ENCODE measurements around the gene SKI.

Gene SKI

GRCh38 chr1:2343023-2343935 lies 115.2 kb downstream of the SKI start:
- H3K4me3 ChIP-seq (ENCODE audit: low read depth, low read length), result no peak overlapping the region
- no peak for DNase-seq (ENCODE audit: low read depth)
- TF ChIP-seq, protein P1, sequence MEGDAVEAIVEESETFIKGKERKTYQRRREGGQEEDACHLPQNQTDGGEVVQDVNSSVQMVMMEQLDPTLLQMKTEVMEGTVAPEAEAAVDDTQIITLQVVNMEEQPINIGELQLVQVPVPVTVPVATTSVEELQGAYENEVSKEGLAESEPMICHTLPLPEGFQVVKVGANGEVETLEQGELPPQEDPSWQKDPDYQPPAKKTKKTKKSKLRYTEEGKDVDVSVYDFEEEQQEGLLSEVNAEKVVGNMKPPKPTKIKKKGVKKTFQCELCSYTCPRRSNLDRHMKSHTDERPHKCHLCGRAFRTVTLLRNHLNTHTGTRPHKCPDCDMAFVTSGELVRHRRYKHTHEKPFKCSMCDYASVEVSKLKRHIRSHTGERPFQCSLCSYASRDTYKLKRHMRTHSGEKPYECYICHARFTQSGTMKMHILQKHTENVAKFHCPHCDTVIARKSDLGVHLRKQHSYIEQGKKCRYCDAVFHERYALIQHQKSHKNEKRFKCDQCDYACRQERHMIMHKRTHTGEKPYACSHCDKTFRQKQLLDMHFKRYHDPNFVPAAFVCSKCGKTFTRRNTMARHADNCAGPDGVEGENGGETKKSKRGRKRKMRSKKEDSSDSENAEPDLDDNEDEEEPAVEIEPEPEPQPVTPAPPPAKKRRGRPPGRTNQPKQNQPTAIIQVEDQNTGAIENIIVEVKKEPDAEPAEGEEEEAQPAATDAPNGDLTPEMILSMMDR (IDR thresholded peaks at IDR 0.05; ENCODE audit: low read depth, low read length), result no peak
- TF ChIP-seq MAX (IDR thresholded peaks at IDR 0.05; ENCODE audit: low read depth, low read length), result no peak
- TF ChIP-seq POLR2A (IDR thresholded peaks at IDR 0.05; ENCODE audit: extremely low read depth, insufficient read length), result no peak
- TF ChIP-seq MYC (IDR thresholded peaks at IDR 0.05; ENCODE audit: low read depth, low read length), result no peak

- H3K4me3 ChIP-seq (ENCODE audit: low read depth, low read length), result no peak overlapping the region
- TF ChIP-seq POLR2A (IDR thresholded peaks at IDR 0.05; ENCODE audit: extremely low read depth, insufficient read length), result no peak
- no peak for TF ChIP-seq MYC (IDR thresholded peaks at IDR 0.05; ENCODE audit: low read depth, low read length)
- no peak for TF ChIP-seq MAX (IDR thresholded peaks at IDR 0.05; ENCODE audit: low read depth, low read length)
- TF ChIP-seq, protein P1 (IDR thresholded peaks at IDR 0.05; ENCODE audit: low read depth, low read length), result no peak
- no peak for DNase-seq (ENCODE audit: low read depth)
Measured at GRCh38 chr1:2344121-2344681, 116.1 kb downstream of the SKI start.

DNA sequence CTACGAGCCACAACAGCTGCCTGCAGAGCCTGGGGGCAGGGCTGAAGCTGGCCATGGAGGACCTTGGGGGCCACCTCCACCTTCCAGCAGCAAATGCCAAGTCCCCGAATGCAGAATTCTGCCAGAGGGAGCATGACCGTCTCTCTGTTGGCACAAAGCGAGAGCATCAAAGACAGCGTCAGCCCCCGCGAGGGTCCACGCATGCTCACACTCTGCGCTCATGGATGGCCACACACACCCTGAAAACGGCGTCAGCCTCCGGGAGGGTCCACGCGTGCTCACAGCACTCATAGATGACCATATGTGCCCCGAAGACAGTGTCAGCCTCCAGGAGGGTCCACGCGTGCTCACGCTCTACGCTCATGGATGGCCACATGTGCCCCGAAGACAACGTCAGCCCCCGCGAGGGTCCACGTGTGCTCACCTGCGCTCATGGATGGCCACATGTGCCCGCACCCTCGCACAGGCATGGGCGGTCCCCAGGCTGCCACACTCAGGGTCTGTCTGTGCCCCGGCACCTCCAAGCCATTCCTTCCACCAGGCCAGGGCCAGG lies 116.7 kb downstream of the SKI start:
- TF ChIP-seq MYC (IDR thresholded peaks at IDR 0.05; ENCODE audit: low read depth, low read length), result no peak
- TF ChIP-seq, protein P1 (IDR thresholded peaks at IDR 0.05; ENCODE audit: low read depth, low read length), result no peak
- TF ChIP-seq MAX (IDR thresholded peaks at IDR 0.05; ENCODE audit: low read depth, low read length), result no peak
- no peak for TF ChIP-seq POLR2A (IDR thresholded peaks at IDR 0.05; ENCODE audit: extremely low read depth, insufficient read length)
- H3K4me3 ChIP-seq (ENCODE audit: low read depth, low read length), result no peak overlapping the region
- no peak for DNase-seq (ENCODE audit: low read depth)

GRCh38 chr1:2345297-2346075 lies 117.4 kb downstream of the SKI start:
- no peak overlapping the region for H3K4me3 ChIP-seq (ENCODE audit: low read depth, low read length)
- TF ChIP-seq, protein P1 (IDR thresholded peaks at IDR 0.05; ENCODE audit: low read depth, low read length), result no peak
- TF ChIP-seq MYC (IDR thresholded peaks at IDR 0.05; ENCODE audit: low read depth, low read length) (no peak), MAX (IDR thresholded peaks at IDR 0.05; ENCODE audit: low read depth, low read length) (no peak), POLR2A (IDR thresholded peaks at IDR 0.05; ENCODE audit: extremely low read depth, insufficient read length) (no peak)
- DNase-seq (ENCODE audit: low read depth), result no peak

- TF ChIP-seq MAX (IDR thresholded peaks at IDR 0.05; ENCODE audit: low read depth, low read length), result no peak
- no peak for TF ChIP-seq POLR2A (IDR thresholded peaks at IDR 0.05; ENCODE audit: extremely low read depth, insufficient read length)
- DNase-seq (ENCODE audit: low read depth), result no peak
- no peak overlapping the region for H3K4me3 ChIP-seq (ENCODE audit: low read depth, low read length)
Measured at GRCh38 chr1:2346691-2347408, 118.7 kb downstream of the SKI start.
